Activated effector memory CD4-positive, alpha-beta T cell treated with anti-CD3 and anti-CD28 coated beads, Interleukin-2, amount 50 U/mL, for 16 hours (primary cell): ENCODE measurements around the gene RSPH10B2.
"Not testable (repeated sequence)": the region's sequence is repeated elsewhere in the genome, so short reads cannot be mapped to it uniquely, and the experiment has no call there.

Source experiments
- DNase-seq: peaks from one replicate; pipeline ENCODE4 v3.0.0-alpha.2; 2020

The RSPH10B2 gene

DNA sequence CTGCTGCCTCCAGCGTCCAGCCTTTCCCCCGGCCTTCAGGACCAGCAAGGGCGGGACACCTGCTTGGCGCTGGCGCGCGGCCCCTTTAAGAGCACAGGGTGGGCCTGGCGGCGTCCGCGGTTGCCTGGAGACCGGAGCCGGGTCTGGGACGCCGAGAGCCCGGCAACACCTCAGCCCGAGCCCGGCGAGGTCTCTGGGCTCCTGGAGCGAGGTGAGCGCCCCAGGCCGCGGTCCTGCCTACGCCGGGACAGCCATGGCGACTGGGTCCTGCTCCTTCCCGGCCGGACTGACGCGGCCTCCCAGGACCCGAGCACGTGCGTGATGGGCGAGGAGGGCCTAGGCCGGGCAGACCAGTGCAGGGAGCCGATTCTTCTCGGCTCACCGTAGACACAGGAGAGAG, at the start of gene RSPH10B2:
RSPH10B2 (plus strand) TSS at position 140 of the 400 bp plus-strand sequence. CDS start 3,575 bp downstream, outside the sequence.
- DNase-seq = not testable (repeated sequence)

DNA sequence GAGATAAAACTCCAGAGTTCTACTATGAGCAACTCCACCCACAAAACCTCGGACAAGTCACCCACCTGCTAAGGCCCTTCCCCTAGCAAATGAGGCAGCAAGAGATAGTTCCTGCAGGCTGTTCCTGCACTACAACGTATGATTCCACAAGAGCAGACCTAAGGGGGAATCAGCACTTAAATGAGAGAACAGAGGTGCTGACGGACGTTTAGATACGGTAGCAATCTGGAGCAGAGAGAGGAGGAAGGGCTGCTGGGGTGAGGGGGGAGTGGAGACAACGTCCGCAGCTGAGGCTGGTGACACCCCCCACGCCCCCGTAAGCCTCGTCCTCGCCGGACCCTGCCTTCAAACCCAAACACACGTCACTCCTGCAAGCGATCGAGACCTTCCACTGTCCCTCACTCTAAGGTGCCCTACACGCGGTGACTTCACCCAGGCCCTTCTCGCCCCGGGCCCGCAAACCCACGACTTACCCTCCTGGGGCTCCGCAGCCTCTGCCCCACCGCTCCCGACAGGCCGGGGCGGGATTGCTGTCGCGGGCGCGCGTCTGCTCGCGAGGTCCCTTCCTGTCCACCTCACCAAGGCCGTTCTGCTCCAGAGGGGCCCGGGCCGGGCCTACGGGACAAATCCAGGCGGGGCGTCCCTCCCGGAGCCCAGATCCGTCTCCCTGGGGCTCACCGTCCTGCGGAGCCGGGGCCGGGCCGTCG, 47.8 kb upstream of the RSPH10B2 start:
- peak; percentile 75 for DNase-seq

DNA sequence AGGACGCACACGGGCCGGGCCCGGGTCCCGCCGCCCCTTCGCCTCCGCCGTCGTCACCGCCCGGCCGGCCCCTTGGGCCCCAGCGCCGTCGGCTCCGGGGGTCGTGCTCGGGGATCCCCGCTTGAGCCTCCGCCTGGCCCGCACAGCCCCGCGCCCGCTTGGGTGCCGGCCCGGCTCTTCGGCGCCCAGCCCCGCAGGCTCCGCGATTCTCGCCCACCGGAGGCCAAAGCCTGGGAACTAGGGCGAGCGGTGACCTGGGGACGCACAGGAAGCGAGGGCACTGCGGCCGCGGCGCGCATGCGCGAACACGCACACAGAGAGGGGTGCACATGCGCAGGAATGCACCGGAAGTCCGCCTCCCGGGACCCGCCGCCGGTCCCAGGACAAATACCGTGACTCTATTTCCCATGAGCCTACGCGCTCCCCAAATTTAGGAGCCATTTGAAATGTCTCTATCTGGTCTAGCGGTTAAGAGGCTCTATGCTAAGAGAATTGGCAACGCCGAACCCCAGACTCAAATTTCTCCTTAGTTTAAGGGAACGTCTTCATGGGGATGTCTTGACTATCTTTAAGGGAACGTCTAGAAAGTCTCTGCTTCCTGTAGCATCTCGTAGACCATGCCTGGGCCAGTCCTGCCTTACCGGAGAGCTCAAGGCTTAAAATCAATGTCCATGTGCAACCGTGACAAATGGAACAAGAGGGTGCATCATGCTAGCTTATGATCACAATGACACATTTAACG, 47.1 kb upstream of the RSPH10B2 start, which contains the start of gene ZNF12:
ZNF12 (minus strand) TSS at position 282 of the 742 bp plus-strand sequence. CDS start 1,774 bp downstream, outside the sequence.
- DNase-seq = peak; percentile 98

DNA sequence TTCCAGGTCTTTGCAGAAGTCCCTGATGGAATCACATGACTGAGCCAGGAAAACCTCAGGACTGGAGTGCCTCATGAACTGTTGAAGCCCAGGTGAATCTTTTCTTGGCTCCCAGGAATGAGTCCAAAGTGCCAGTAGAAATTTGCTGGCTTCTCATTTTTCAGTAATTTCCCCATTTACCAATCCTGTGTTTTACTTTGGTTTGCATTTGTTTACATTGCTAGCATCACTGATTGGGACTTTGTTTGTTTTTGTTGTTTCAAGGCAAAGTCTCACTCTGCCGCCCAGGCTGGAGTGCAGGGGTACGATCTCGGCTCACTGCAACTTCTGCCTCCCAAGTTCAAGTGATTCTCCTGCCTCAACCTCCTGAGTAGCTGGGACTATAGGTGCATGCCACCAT, 45.6 kb upstream of the RSPH10B2 start:
- DNase-seq = no peak

DNA sequence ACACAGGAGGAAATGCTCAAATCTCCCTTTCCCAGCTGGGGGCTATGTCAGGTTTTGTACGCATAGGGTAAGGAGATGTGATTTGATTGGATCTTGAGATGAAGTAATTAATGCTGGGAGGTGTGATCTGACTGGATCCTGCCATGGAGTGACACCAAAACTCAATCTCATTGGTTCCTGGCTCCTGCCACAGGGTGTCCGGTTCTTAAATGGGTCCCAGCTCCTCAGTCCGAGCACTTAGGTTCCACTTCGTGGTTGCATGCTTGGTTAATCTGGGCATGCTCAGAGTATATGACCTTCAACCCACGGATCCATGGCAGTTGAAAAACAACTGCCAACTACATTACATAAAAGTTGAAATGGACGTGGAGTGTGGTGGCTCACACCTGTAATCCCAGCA, 44.1 kb upstream of the RSPH10B2 start:
- no peak for DNase-seq

DNA sequence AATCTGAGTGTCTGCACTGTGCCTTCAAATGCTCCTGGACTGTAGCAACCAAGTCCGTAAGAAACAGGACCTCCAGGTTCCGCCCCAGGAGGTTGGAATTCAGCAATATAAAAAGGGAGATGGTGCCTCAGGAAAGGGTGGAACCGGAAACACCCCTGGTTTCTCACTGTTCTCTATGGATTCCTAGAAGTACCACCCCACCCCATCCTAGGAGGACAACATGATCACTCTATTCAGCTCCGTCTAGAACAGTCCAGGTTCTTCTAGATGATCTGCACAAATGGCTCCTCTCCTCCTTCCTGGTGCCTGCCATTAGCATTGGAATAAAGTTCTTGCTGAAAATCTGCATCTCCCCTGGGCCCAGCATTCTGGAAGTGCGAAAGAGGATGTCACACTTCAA, 39.5 kb upstream of the RSPH10B2 start:
- DNase-seq = no peak

DNA sequence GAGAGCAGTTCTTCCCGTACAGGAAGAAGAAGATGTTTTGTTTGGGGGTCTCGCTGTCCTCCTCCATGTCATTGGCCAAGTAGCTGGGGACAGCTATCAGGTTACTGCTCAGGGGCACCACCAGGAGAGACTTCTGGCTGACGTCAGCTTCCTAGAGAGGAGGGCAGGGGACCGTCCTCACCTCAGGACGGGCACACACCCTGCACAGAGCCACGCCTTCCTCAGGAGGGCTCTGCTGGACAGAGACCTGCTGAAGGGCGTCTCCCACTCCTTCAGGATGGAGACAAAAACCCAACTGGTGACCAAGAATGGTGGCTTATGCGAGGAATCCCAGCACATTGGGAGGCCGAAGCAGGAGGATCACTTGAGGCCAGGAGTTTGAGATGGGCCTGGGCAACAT, 38.0 kb upstream of the RSPH10B2 start:
- DNase-seq = not testable (repeated sequence)

DNA sequence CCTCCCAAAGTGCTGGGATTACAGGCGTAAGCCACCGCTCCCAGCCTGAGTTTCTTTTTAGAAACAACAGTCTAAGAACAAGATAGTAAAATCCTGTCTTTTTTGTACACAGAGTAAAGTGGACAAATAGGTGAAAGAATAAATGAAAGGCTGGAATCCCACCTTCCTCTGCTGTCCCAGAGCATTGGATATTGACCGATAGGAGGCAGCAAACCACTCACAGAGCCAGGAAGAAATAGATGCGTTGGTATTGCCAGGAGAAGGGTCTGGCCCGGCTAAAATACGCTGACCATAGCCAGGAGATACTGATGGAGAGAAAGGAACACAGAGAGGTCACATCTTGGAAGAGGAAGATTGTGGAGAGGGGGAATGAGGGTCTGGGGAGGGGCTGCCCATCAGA, 35.8 kb upstream of the RSPH10B2 start:
- no peak for DNase-seq

DNA sequence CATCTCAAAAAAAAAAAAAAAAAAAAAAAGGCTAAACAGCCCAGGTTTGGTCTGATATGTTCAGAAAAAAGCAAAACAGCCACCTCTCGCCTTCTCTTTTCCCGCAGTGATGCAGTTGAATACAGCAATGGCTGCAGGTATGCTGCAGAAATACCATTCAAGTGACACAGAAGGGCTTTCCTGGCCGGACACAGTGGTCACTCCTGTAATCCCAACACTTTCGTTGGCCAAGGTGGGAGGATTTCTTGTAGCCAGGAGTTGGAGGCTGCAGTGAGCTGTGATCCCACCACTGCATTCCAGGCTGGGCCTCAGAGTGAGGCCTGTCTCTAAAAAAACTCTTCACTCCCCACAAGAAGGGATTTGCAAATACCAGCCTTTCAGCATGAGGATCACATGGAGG, 29.6 kb upstream of the RSPH10B2 start:
- DNase-seq = not testable (repeated sequence)

DNA sequence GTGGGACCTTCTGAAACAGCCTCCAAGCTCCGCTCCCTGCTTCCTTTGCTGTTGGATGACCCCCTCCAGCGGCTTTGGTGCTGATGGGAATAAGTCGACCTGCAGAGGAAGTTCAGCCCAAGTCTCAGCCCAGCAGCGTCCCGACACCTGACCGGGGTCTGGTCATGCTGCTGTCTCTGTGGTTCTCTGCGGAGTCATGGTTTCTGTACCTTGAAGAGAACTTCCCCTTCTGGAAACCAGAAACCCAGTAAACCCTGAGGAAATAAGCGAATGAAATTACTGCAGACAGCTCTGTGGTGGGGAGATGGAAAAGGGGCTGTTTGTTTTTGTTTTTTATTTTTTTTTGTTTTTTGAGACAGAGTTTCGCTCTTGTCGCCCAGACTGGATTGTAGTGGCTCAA, 28.9 kb upstream of the RSPH10B2 start:
- no peak for DNase-seq

DNA sequence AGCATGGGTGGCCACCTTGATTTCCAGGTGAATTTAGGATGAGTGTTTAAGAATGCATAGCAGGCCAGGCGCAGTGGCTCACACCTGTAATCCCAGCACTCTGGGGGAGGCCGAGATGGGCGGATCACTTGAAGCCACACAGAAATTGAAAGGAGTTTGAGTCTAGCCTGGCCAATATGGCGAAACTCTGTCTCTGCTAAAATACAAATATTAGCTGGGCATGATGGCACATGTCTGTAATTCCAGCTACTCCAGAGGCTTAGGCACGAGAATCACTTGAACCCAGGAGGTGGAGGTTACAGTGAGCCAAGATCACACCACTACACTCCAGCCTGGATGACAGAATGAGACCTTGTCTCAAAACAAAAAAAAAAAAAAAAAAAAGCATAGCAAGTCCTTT, 27.6 kb upstream of the RSPH10B2 start:
- not testable (repeated sequence) for DNase-seq

DNA sequence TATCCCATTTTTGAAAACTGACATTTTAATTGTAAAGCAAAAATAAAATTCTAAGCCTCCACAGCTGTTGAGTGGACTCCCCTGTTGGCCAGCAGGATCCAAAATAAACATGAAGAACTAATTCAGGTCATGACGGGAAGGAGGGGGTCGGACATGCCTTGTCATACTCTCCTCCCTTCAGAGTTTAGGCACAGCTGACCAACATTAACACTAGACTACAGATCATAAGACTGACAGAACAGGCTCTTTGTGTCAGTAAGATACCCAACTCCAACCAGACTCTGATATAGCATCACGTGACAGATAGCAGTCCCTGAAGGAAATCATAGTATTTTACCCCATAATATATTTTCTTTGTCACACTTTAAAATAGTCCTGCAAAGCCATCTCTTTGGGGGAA, 26.2 kb upstream of the RSPH10B2 start:
- DNase-seq = no peak

DNA sequence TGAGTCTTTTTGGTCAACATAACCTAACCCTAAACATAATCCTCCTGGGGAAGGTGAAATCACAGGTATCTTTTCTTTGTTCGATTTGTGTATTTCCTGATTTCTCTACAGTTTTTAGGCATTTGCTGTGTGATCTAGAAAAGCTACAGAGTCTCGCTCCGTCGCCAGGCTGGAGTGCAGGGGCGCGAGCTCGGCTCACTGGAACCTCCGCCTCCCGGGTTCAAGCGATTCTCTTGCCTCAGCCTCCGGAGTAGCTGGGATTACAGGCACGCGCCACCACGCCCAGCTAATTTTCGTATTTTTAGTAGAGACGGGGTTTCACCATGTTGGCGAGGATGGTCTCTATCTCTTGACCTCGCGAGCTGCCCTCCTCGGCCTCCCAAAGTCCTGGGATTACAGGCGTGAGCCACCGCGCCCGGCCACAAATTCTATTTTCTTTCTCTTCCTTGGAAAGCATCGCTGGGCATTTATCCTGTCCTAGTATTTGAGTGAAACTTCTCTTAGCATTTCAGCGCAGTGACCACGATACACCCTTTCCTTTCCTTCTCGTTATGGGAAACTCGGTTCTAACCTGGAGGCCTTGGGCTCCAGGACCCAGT, 24.9 kb upstream of the RSPH10B2 start:
- DNase-seq = not testable (repeated sequence)

DNA sequence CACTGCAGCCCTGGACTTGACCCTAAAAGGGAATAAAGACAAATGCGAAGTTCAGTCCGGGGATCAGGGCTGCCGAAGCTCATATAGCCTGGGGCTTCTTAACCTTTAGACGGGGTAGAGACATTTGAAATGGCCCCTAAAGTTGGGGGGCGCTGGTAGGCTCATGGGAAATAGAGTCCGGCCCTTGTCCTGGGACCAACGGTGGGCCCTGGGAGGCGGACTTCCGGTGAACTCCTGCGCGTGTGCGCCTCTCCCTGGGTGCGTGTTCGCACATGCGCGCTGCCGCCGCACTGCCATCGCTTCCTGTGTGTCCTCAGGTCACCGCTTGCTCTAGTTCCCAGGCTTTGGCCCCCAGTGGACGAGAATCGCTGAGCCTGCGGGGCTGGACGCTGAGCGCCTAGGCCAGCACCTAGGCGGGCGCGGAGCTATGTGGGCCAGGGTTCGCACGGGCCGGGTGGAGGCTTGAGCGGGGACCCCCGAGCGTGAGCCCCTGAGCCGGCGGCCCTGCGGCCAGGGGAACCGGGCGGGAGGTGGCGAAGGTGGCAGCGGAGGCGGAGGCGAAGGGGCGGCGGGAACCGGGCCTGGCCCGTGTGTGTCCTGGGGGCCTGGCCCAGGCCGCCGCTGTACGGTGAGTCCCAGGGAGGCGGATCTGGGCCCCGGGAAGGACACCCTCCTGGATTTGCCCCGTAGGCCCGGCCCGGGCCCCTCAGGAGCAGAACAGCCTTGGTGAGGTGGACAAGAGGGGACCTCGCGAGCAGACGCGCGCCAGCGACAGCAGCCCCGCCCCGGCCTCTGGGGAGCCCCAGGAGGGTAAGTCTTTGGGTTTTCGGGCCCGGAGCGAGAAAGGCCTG, 24.2 kb upstream of the RSPH10B2 start:
- DNase-seq = peak; percentile 94

DNA sequence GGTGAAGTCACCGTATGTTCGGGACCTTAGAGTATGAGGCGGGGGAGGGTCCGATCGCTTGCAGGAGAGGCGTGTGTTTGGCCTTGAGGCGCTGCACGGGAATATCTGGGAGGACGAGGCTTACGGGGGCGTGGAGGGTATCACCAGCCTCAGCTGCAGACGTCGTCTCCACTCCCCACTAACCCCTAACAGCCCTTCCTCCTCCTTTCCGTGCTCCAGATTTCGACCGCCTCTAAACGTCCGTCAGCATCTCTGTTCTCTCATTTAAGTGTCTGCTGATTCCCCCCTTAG, 23.6 kb upstream of the RSPH10B2 start:
- DNase-seq = no peak

DNA sequence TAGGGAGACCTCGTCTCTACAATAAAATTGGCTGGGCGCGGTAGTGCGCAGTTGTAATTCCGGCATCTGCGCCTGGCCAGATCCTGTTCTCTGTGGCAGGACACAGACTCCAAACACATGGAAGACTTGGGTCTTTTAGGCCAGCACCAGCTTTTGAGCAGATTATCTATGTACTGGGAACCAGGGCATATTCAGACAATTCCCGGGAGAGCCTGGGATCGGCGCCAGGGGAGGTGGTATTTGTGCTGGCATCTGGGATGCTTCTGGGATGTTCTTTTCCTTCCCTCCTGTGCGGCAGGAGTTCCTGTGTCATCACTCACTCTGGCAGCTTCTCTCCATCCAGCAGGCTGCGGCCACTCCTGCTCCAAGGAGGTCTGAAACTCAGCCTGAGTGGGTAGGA, 15.5 kb upstream of the RSPH10B2 start:
- DNase-seq = not testable (repeated sequence)

DNA sequence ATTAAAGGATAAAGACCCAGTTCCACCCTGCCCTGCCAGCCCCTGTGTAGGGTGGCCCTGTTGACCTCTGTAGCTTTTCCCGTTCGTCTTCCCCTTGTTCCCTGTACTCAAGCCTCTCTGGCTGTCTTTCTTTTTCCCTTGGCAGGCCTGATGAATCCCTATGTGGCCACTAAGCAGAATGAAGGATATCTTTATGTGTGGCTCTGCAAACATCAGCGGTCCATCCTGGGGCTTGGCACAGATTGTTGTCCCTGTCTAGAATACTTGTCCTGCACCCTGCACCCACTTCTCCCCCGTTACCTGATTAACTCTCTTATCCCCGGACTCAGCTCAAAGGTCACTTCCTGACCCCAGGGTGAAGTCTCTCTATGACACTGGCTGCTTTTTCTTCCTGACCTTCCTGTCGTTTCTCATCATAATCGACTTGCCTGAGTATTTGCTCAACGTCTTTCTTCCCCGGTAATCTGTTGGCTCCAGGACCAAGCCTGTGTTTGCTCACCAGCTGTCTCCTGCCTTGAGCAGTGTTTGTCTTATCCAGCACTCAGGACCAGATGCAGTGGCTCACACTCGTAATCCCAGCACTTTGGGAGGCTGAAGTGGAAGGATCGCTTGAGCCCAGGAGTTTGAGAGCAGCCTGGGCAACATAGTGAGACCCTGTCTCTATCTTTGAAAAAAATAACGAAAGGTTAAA, 9.3 kb upstream of the RSPH10B2 start:
- not testable (repeated sequence) for DNase-seq

DNA sequence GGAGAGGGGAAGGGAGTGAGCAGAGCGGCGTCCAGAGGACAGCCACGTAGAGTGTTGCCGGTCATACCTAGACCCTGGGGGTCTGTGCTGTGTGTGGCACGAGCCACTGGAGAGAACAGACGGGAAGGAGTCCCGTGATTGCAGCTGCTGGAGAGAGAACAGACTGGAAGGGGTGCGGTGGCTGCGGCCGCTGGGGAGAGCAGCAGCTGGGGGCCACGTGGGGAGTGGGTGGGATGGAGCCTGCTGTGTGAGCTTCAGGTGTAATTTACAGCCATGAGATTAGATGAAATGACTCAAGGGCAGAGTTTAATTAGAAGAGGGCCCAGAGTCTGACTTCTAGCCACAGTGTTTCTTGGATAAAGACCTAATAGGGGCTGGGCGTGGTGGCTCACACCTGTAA, 4.6 kb upstream of the RSPH10B2 start:
- DNase-seq = not testable (repeated sequence)

DNA sequence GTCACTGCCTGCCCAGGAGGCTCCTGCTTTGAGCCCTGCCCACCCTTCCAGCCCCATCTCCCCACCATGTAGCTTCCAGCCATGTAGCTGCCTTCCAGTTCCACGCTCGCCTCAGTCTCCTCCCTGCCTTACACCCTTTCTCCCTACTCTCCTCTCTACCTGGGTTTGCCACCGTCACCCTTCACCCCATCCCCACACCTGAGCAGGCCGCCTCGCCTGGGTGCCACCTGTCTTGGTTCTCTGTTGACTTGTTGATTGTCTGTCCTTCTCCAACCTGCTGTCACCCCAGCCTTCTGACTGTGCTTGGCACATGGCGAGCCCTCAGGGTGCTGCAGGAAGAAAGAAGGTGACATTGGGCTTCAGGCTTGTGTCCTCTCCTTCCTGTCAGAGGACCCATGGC, 3.7 kb upstream of the RSPH10B2 start:
- not testable (repeated sequence) for DNase-seq

DNA sequence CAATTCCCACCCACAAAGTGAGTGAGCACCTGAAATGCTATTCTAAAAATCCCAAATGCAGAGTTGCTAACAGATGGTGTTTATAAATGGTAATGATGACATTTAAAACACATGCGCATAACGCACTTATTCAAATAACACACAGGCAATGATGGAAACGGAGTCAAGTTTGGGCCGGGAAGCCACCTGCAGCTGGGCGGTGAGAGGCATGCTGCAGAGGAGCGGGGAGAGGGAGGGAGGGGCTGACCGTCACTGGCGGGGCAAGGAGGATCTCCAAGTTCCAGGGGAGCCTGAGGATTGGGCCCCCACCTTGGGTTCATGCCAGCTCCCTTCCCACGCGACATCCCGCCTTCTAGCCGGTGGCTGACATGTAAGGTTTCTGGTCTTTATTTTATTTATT, 7.3 kb downstream of the RSPH10B2 start:
- DNase-seq = not testable (repeated sequence)

DNA sequence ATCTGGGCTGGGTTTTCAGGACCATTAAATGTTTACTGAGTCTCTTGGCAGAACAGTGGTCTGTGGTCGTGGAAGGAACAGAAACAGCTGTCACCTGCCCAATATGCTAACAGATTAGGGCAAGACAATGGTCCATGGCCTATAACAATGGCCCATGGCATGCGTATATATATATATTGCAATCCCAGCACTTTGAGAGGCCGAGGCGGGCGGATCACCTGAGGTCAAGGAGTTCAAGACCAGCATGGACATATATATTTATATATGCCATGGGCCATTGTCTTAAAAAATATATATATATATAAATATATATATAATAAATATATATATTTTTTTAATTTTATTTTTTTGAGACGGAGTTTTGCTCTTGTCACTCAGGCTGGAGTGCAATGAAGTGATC, 27.7 kb downstream of the RSPH10B2 start:
- DNase-seq = not testable (repeated sequence)

DNA sequence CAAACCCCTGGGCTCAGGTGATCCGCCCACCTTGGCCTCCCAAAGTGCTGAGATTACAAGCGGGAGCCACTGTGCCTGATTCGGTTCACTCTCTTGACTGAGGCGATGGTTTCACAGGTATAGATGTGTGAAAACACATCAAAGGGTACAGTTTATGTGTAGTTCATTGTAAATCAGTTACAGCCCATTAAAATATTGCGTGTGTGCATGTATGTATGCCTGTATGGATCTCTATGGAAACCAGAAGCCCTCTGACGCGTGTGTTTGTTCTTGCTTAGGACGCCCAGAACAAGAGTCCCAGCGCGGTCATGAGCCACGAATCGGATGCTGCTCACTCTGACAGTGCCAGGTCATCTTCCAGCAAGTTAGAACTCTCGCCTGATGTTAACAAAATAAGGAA, 35.5 kb downstream of the RSPH10B2 start:
- not testable (repeated sequence) for DNase-seq
